ENCODE data around the gene NRXN3.

The NRXN3 gene

GRCh38 chr14:79573486-79573885 is 1403.3 kb downstream of the NRXN3 start:
- DNase-seq = no peak

DNA sequence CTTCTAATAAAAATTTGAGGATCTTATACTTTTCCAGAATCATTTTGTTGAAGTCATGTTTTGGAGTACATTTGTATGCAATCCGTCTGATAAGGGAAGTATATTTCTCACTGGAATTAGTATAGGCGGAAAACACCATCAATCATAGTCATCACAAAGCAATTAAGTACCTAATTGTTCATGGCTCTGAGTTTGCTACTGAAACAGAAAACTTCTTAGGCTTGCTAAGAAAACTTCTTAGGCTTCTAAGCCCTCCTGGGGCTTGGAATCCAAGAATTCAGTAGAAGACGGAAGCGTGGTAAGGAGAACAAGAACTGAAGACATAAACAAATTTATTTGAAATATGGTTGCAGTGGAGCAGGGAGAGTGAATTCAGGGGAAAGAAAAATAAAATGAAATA is 1404.9 kb downstream of the NRXN3 start:
- DNase-seq = no peak

DNA sequence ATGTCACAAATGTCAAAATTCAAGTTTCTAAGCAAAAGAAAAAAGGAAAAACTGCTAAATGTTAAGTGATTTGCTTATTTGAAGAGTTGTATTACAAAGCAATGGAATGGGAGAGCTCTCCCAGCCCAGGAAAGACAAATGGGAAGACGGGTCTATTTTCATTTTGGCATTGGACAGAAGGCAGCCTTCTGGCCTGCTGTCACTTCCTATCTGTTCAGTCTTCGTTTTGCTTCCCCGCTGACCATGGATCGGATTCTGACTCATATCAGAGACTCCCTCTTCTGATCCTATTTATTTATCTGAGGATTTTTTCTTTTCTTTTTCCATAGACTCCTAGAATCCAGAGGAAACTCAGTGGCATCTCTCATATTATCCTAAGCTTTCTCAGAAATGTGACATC is 1406.3 kb downstream of the NRXN3 start:
- DNase-seq = no peak

DNA sequence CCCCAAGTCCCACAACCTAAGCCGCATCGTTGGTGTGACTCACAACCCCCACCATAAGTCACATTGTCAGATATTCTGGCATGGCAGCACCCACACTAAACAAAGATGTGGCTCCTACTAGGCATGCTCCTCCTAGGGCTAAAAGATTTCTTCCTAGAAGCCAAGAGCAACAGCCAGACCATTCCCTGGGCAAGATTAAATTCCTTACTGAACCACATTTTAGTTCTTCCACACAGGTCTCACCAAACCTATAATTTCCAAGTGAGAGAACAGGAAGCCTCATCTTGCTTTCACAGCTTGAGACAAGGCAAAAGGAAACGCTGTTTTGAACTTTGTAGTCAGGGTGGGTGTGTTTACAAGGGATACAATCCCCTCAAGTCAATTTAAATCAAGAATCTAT is 1408.3 kb downstream of the NRXN3 start:
- DNase-seq = no peak

- no peak for DNase-seq
Observed at GRCh38 chr14:79580414-79580813, 1410.2 kb downstream of the NRXN3 start.

DNA sequence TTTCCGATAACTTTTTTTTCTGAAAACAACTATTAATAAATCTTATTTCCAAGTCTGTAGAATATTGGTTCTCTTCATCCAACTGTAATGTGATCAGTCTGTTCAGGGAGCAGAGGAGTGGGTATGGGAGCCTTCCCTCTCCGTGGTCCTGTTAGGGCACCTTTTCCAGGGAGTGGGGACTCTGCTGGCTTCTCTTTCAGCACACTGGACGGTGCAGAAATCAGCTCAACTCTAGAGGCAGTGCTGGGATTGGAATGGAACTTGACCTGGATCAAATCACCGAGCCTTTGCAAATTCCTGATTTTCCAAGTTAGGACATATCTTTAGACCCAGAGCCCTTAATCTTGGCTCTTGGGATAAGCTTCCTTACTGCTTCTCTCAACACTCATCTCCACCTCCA is 1410.7 kb downstream of the NRXN3 start:
- DNase-seq = no peak

DNA sequence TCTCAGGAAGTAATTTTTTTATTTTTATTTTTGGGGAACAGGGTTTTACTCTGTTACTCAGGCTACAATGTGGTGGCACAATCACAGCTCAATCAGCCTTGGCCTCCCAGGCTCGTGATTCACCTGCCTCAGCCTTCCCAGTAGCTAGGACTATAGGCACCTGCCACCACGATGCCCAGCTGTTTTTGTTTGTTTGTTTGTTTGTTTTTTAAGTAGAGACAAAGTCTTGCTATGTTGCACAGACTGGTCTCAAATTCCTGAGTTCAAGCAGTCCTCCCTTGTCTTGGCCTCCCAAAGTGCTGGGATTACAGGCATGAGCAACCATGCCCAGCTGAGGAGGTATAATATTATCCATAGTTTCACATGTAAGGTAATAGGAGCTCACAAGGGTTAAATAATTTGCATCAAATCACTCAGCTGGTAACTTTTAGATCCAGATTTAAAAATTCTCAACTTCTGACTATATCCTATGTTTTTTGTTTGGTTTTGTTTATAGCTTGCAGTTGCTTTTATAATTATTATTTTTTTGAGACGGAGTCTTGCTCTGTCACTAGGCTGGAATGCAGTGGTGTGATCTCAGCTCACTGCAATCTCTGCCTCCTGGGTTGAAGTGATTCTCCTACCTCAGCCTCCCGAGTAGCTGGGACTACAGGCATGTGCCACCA is 1411.9 kb downstream of the NRXN3 start:
- no peak for DNase-seq

DNA sequence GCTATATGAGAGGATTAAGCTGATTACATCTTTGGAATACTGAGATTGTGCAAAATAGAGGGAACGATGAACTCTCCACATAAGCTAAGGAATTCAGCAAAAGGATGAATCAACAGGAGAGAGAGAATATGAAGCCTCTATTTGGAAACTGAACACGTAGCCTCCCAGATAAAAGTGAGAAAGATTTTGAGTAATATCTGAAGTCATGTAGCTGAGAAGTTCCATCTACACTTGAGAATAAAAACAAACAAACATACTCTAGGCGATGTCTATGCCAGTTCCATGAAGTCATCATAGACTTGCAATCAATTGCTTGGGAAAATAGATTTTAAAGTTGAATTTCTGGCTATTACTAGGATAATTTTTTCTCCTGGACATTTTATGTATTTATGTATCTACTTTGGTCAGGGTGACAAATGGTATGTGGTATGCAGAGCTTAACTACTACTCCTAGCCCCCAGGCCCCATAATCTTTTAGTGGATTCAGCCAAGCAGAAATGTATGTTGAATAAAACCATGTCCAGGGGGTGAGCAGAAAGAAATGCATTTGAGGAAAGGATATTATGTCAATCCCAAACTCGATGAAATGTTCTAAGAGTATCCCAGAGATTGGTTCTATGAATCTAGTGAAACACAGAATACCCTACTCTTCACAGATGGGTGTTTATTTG is 1413.7 kb downstream of the NRXN3 start:
- DNase-seq = no peak

- DNase-seq = no peak
Observed at GRCh38 chr14:79584679-79585078, 1414.5 kb downstream of the NRXN3 start.

DNA sequence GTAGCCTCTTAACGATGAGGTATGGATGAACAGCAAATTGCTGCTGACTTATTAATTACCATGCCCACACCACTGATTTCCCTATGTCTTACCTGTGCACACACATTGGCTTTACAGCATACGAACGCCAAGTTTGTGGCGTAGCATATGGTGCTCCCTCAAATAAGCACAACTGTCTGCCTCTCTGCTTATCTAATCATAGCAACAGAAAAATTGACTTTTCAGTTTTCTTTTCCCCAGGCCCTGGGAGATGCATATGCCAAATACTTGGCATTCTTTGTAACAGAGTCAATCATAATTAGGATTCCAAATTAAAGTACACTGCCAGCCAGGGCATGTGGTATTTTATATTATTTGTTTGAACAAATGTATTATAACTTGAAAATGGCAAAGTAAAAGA is 1415.7 kb downstream of the NRXN3 start:
- no peak for DNase-seq

- no peak for DNase-seq
Observed at GRCh38 chr14:79586416-79586815, 1416.2 kb downstream of the NRXN3 start.

DNA sequence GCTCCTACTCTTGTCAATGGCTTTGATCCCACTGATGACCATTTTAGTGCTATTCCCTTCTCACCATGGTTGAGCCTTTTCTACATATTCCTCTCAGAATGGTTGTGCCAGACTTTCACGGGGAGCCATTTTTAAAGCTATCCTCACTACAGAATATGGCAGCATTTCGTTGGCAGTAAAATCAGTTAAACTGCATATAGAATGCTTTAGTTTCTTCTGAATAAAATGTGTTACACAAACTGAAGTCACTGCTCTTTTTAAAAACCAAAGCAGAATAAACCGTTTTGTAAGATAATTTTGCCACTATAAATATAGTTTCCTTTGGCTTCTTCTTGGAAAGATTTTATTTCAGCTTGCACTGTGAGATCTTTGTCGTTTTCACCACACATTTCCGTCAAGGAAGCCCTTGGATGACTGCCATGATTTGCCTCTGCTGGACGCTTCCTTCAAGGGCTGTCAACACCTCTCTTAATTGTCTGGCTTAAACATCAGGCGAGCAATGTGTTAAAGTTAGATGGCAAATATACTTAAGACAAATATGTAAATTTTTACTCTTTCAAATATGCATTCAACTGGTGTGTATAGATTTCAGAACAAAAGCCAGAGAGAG is 1416.9 kb downstream of the NRXN3 start:
- no peak for DNase-seq

DNA sequence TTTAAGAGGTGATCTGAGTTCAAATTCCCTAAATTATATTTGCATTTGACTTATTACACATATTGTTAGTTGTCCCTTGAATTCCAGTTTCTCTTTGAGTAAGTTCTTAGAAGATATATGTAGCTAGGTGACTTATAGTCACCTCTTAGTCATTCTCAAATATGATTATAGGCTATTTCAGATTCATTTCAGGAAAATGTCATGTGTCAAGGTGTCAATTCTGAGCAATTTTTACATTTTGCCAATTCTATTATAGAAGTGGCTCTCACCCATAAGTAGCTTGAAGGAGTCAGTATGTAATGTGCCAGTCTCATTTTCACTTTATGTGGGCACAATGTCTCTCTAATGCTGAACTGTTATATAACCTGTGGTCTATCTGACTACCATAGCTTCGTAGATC is 1417.7 kb downstream of the NRXN3 start:
- DNase-seq = no peak

- DNase-seq = no peak
Observed at GRCh38 chr14:79588398-79588797, 1418.2 kb downstream of the NRXN3 start.

DNA sequence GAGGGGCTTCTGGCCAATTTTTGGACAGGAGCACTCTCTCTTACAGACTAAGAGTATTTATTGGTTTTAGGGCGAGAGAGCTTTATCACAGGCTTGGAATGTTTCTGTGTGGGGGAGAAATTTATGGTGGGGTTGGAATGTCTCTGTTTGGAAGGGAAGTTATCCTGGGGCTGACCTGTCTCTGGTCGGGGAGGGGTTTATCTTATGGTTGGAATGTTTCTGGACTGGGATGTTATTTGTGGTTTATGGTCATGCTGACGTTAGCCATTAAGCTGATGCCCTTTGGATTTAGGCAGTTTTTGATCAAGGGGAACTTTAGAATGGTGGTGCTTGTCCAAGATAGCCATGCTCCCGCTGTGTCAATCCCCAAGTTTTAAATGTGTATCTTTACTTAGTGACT is 1426.4 kb downstream of the NRXN3 start:
- DNase-seq = no peak

DNA sequence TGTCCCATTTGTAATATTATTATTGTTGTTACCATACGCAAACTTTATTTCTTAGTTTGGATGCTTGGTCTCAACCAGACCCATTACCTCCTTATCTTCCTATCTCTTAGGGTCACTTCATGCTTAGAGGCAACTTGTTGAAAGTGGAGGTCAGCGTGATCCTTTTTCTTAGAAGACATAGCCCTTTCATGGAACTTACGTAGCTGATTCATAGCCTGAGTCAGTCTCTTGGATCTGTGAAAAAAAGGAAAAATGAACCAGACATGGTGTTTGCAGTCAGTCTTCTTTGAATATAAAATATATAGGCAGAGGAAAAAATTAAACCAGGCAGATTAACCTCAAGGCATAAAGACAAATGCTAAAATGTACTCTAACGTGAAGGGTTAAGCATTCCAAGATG is 1427.4 kb downstream of the NRXN3 start:
- DNase-seq = no peak

GRCh38 chr14:79598339-79598738 is 1428.2 kb downstream of the NRXN3 start:
- no peak for DNase-seq

GRCh38 chr14:79599239-79599638 is 1429.1 kb downstream of the NRXN3 start:
- no peak for DNase-seq

- DNase-seq = no peak
Observed at GRCh38 chr14:79600406-79600805, 1430.2 kb downstream of the NRXN3 start.

- DNase-seq = no peak
Observed at GRCh38 chr14:79601579-79601978, 1431.4 kb downstream of the NRXN3 start.

DNA sequence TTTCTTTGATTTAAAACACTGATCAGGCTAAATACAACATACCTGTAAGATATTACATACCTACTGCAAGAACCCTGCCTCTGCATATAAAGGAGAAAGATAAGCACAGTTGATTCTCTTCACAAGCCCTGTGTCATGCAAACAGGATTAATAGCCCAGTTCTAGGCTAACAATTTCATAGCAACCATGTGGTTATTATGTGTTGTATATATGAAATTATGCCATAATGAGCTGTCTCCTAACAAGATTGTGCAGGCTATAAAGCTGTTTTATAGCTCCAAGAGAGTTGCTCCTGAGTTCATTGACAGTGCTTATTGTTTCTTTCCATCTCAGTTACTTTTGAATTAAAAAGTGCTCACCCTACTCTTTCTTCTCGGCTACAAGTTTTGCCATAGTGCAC is 1431.9 kb downstream of the NRXN3 start:
- no peak for DNase-seq

DNA sequence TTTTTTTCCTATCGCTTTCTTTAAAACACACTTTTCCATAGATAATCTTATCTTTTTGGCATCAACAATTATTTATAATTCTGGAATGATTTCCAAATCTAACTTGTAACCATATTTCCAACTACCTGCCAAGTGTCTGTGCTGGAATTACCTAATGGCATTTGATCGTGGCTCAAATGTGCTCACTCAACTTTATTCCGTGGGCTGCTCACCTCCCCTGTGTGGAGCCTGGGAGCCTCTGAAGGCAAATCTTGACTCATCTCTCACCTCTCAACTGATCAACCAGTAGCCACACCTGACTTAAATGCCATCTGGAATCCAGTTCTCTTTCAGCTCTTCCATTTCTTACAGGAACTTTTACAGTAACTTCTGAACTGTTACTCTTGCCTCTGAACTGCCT is 1432.6 kb downstream of the NRXN3 start:
- no peak for DNase-seq

GRCh38 chr14:79605849-79606248 is 1435.7 kb downstream of the NRXN3 start:
- no peak for DNase-seq

- no peak for DNase-seq
Observed at GRCh38 chr14:79608446-79608845, 1438.3 kb downstream of the NRXN3 start.

DNA sequence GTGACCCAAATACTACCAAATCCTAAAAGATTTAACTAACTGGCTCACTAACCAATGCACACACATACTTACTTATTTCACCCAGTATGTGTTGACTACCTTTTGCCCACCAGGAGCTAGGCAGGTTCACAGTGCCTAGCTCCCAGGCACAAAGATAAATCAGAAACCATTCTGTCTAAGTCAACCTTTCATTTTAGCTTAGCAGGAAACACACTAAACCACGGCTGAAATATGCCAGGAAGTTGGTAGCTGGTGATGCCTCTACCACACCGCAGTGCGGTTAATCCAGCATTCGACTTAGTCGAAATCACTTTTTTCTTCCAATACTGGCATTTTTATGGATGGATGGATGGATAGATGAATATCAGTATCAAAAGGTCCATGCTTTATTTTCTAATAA is 1443.5 kb downstream of the NRXN3 start:
- no peak for DNase-seq
